ENCODE measurements around the gene RNF123.
"Not testable (repeated sequence)": the region's sequence is repeated elsewhere in the genome, so short reads cannot be mapped to it uniquely, and the experiment has no call there.

RNF123 gene

GRCh38 chr3:49683162-49683561 lies 6.2 kb upstream of the RNF123 start:
- DNase-seq = no peak

GRCh38 chr3:49684453-49684852 lies 4.9 kb upstream of the RNF123 start:
- not testable (repeated sequence) for DNase-seq

DNA sequence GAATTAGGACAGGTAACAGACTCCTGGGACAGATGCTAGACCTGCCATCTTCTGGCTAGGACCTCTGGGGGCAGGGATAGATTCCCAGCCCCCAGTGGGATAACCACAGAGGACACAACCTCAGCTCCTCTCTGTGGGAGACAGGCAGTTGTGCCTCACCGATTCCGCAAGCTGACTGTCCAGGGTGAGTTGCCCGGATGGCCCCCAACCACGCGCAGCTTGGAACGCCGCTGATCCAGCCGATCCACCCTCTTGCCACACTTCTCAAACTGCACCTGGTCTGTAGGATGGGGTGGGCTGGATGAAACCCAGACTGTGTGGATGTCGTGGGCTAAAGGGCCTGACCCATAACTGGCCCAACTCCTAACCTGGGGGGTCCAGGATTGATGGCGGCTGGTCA lies 4.3 kb upstream of the RNF123 start:
- DNase-seq = not testable (repeated sequence)

DNA sequence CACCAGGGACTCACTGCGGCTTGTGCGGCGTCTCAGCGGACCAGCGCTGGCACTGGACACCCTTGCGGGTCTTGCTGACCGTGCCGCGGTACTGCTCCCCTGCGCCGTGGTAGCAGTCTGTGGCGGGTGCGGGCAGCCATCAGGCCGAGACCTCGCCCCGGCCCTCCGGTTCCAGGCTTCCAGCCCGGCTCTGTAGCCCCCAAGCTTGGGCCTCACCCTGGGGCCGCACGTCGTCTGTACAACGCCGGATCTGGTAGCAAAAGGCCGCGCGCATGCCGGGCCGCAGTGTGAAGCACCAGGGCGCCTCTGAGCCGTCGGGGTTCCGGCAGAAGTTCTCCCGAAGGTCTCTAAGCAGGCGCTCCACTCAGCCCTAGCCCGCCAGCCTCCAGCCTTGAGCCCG lies 3.5 kb upstream of the RNF123 start:
- not testable (repeated sequence) for DNase-seq

DNA sequence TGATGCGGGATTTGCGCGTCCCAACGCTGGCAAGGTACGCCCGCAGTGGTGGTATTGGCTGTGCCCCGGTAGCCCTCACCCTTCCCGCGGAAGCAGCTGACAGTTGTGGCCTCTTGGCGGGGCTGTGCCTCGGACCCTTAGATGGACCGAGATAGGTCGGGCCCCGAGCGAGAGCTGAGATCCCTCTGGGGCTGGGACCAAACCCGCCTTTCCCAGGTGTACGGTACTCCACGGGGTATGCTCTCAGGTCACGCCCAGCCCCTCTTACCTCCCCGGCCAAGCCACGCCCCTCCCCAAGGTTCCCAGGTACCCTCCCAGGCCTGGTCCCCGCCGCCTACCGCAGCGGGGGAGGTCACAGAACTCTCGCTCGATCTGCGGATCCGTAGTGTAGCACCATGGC lies 3.0 kb upstream of the RNF123 start:
- DNase-seq = not testable (repeated sequence)

GRCh38 chr3:49686769-49687423 lies 2.5 kb upstream of the RNF123 start:
- not testable (repeated sequence) for DNase-seq

DNA sequence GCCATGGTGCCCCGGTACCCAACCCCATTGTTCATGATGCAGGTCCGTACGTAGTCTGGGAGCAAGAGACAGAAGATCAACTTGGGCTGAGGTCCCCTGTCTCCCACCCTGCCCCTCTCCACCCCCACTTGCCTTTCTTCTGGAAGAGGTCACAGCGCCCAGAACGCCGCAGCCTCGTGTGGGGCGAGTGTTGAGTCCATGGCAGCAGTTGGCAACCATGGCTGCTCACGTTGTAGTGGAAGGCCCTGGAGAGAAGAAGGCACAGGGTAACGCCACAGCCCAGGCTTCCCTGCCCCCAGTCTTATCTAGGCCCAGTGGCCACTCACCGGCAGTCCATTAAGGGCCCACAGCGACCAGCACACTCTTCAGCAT lies 1.9 kb upstream of the RNF123 start:
- DNase-seq = not testable (repeated sequence)

- DNase-seq = not testable (repeated sequence)
Measured at GRCh38 chr3:49688338-49689045, 865 bp upstream of the RNF123 start.

GRCh38 chr3:49689908-49690624 lies 709 bp downstream of the RNF123 start:
- DNase-seq = not testable (repeated sequence)

DNA sequence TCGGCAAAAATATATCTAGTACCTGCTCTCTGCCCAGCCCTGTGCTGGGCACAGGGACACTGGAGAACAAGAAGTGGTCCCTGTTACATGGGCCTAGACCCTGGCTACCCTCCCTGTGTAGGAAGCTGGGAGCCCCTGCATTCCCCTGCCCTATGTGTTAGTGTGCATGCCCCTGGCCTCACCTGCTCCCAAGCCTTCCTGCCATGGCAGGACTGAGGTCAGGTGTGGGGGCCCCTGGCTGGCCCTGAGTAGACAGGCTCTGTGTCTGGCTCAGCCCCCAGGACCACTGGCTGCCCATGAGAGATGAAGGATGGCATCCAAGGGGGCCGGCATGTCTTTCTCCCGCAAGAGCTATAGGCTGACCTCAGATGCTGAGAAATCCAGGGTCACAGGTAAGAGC lies 1.5 kb downstream of the RNF123 start:
- DNase-seq = not testable (repeated sequence)

- DNase-seq = not testable (repeated sequence)
Measured at GRCh38 chr3:49691481-49691880, 2.1 kb downstream of the RNF123 start.

DNA sequence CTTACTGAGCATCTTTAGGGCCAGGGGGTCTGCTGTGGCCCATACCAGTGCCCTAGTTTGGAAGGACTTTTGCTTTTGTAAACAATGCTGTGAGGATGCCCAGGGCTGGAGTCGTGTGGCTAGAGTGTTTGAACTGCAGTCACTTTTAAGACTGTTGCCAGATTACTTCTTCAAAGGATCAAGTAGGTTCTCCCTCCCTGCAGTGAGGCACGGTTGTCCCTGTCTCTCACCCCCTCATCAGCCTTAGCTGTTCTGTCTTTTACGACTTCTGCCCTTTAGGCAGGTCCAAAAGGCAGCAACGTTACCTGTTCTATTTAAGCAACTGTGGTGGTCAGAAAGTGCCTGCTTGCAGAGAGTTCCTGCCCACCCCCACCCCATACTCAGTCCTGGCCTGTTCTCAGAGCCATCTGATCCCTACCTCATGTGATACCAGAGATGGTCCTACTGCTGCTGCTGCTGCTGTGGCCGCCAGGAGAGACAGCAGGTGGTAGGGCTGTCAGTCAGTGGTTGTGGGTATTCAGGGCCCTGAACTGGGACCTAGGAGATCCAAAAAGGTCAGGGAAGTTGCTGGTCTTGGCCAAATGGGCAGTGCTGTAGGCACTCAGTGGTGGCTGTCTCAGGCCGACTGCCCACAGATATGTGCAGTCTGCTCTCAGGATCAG lies 5.2 kb downstream of the RNF123 start:
- DNase-seq = not testable (repeated sequence)

DNA sequence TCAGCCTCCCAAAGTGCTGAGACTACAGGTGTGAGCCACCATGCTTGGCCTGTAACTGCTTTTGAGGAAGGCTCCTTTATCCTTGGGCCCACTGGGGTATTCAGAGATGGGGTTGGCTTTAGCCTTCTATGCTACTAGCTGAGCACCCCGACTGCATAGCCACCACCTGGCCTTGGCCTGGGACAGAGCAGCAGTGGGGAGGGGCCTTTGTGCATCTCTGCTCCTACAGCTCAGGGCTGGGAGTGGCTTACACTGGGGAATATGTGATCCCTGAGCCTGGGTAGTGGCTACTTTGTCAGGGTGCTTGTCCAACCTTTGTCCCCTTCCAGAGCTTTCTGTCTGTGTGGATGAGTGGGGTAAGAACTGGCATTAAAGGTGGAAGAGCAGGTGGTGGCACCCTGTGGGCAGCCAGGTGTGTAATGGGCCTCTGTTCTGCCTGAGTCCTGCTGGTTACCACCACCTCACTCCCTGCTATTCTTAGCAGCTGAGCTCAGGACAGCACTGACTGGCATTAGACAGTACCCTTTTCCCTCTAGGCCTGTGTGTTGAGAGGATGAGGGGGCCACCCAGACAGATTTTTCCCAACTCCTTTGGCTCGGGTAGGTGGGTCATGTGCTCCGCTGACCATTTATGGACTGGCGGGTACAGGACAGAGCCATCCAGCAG lies 6.1 kb downstream of the RNF123 start:
- DNase-seq = not testable (repeated sequence)

- DNase-seq = no peak
Measured at GRCh38 chr3:49699281-49699979, 10.1 kb downstream of the RNF123 start.

DNA sequence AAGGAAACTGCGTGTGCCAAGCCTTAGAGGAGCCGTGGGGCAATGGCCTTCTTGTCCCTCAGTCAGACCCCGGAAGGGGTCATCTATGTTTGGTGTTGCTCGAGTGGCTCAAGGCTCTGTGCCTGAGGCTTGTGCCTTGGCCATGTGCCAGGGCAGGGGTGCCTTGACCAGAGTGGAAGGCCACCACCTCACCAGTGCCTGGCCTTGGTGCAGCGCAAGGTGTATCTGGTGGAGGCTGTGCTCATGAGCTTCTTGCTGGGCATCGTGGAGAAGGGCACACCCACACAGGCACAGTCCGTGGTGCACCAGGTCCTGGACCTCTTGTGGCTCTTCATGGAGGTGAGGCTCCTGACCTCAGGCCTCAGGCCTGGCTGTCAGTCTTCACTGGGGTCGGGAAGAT lies 10.7 kb downstream of the RNF123 start:
- no peak for DNase-seq

DNA sequence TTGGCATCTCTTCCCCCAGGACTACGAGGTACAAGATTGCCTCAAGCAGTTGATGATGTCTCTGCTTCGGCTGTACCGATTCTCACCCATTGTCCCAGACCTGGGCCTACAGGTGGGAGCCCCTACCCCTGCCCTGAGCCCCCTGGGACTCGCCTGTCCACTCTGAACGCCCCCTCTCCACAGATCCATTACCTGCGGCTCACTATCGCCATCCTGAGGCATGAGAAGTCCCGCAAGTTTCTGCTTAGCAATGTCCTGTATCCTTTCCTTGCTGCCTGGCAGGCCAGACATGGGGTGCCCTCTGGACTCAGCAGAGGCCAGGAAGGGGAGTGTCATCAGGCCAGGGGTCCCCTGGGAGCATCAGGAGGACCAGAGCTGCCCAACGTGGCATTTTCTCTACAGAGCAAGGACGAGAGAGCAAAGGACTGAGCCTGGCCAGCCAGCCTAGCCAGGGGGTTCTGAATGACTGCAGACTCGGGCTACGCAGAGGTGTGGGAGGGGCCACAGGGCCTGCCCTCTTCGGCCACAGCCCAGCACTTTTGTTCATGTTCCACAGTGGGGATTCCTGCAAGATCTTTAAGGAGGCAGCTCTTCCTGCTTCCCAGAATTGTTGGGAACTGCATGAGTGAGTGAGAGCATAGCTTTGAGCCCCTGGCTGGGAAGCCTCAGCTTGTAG lies 11.2 kb downstream of the RNF123 start:
- no peak for DNase-seq

GRCh38 chr3:49701388-49702077 lies 12.2 kb downstream of the RNF123 start:
- no peak for DNase-seq

DNA sequence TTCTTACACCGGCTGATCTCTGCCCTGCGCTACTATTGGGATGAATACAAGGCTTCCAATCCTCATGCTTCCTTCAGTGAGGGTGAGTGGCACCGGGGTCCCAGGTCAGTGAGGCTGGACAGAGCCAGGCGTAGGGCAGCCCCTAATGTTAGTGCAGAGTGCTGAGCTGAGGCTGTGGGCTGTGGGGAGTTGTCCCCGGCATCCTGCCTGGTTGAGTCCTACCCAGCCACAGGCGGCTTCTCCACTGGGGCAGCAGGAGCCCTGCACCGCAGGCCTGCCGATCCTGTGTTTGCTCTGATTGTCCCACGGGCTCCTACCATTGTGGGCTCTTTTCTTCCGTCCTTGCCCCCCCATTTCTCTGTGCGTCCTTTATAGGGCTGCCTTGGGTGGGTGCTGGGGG lies 13.3 kb downstream of the RNF123 start:
- DNase-seq = no peak

GRCh38 chr3:49703443-49703927 lies 14.1 kb downstream of the RNF123 start:
- no peak for DNase-seq

GRCh38 chr3:49703956-49704355 lies 14.6 kb downstream of the RNF123 start:
- no peak for DNase-seq

GRCh38 chr3:49704629-49705028 lies 15.3 kb downstream of the RNF123 start:
- no peak for DNase-seq
